Fibroblast of lung (primary cell): ENCODE measurements around the gene SLC16A1.

Experiments
- CTCF ChIP-seq, 2 donors: IDR thresholded peaks in 1 of 2; conservative IDR thresholded peaks in 1 of 2; 1 replicate in 1 of 2; 2 replicates in 1 of 2; pipeline ENCODE4 v1.5.1; 2011 to 2012; ENCODE audit warnings: low read length in 2 of 2, control low read depth in 1 of 2, inconsistent platforms in 1 of 2, low read depth in 1 of 2, mild to moderate bottlenecking in 1 of 2
- EZH2 ChIP-seq: IDR thresholded peaks from 2 replicates; pipeline ENCODE4 v1.5.1; 2012; ENCODE audit warnings: low read length, control low read depth, mild to moderate bottlenecking; ENCODE audit errors: missing control alignments

- no peak for TF ChIP-seq CTCF (conservative IDR thresholded peaks at IDR 0.05 in 1 of 2, IDR thresholded peaks at IDR 0.05 in 1 of 2; ENCODE audit: low read depth in 1 of 2, low read length in 2 of 2)
- no peak for TF ChIP-seq EZH2
Measured at GRCh38 chr1:112872551-112872962, 83.4 kb downstream of the SLC16A1 start.
